HFFc6 (cell line): ENCODE measurements around the gene TOPAZ1. TPM values are rescaled to one million over a fixed set of nuclear protein-coding genes. Genes with fewer than 3 reads are reported as not detected.

ENCODE experiments used
- DNase-seq: peaks from one replicate; pipeline ENCODE4 v3.0.0-alpha.2; 2018
- H3K27ac Mint-ChIP-seq: 2 replicates; pipeline ENCODE4 v1.8.0; 2020; ENCODE audit warnings: mild to moderate bottlenecking, mixed read lengths
- H3K27me3 Mint-ChIP-seq: 2 replicates; pipeline ENCODE4 v1.8.0; 2021; ENCODE audit warnings: mild to moderate bottlenecking, moderate library complexity, mixed read lengths; ENCODE audit not compliant: insufficient read depth
- H3K36me3 Mint-ChIP-seq: 2 replicates; pipeline ENCODE4 v1.8.0; 2021; ENCODE audit warnings: low read depth, mixed read lengths
- H3K4me1 Mint-ChIP-seq: 2 replicates; pipeline ENCODE4 v1.8.0; 2020; ENCODE audit warnings: low read depth, mixed read lengths
- H3K4me3 Mint-ChIP-seq: 2 replicates; pipeline ENCODE4 v1.8.0; 2020; ENCODE audit warnings: mild to moderate bottlenecking, moderate library complexity, mixed read lengths
- H3K9me3 Mint-ChIP-seq: 2 replicates; pipeline ENCODE4 v1.8.0; 2020; ENCODE audit warnings: mild to moderate bottlenecking, mixed read lengths
- CTCF ChIP-seq: fragments of 200-600 bp; sonication (generic); IDR thresholded peaks from 2 replicates; pipeline ENCODE4 v1.5.0; 2021; ENCODE audit warnings: antibody characterized with exemption, mild to moderate bottlenecking
- total RNA-seq, 6 experiments: library from RNA; stranded (reverse); fragmentation: NEBNext Ultra II Directional; extraction: Animal tissue kit (Norgen Biotek cat#: 25700); gene quantifications; 2 replicates in 1 of 6; 3 replicates in 5 of 6; pipeline ENCODE4 v1.2.3, GENCODE V29; 2021

TOPAZ1 gene
- total RNA-seq, 6 experiments from 2014 or later, result not detected

GRCh38 chr3:44236485-44236908 lies 5.2 kb upstream of the TOPAZ1 start:
- DNase-seq, result no peak
- Mint-ChIP-seq H3K27ac (no peak overlapping the region), H3K36me3 (no peaks in the 10 kb centered on the region), H3K4me3 (no peak overlapping the region), H3K4me1 (peaks cover 9% of the 10 kb centered on the region), H3K9me3 (no peaks in the 10 kb centered on the region), H3K27me3 (peaks cover 14% of the 10 kb centered on the region)
- TF ChIP-seq CTCF, result no peak

- H3K27me3 Mint-ChIP-seq, result peaks cover 14% of the 10 kb centered on the region
- H3K27ac Mint-ChIP-seq, result no peak overlapping the region
- H3K36me3 Mint-ChIP-seq, result no peaks in the 10 kb centered on the region
- no peak for DNase-seq
- H3K4me3 Mint-ChIP-seq, result no peak overlapping the region
- peaks cover 9% of the 10 kb centered on the region for H3K4me1 Mint-ChIP-seq
- no peak for TF ChIP-seq CTCF
- H3K9me3 Mint-ChIP-seq, result no peaks in the 10 kb centered on the region
Measured at GRCh38 chr3:44237161-44237560, 4.5 kb upstream of the TOPAZ1 start.

- Mint-ChIP-seq H3K27ac (no peak overlapping the region), H3K27me3 (peaks cover 14% of the 10 kb centered on the region), H3K4me1 (peaks cover 9% of the 10 kb centered on the region), H3K36me3 (no peaks in the 10 kb centered on the region), H3K4me3 (no peak overlapping the region), H3K9me3 (no peaks in the 10 kb centered on the region)
- no peak for DNase-seq
- no peak for TF ChIP-seq CTCF
Measured at GRCh38 chr3:44237665-44238064, 4.0 kb upstream of the TOPAZ1 start.

- H3K27me3 Mint-ChIP-seq, result peaks cover 23% of the 10 kb centered on the region
- no peak for TF ChIP-seq CTCF
Measured at GRCh38 chr3:44238889-44239288, 2.8 kb upstream of the TOPAZ1 start.

GRCh38 chr3:44240061-44240460 lies 1.6 kb upstream of the TOPAZ1 start:
- no peak for TF ChIP-seq CTCF
- Mint-ChIP-seq H3K9me3 (no peaks in the 10 kb centered on the region), H3K27ac (no peak overlapping the region), H3K36me3 (no peaks in the 10 kb centered on the region), H3K4me1 (peaks cover 9% of the 10 kb centered on the region), H3K4me3 (no peak overlapping the region), H3K27me3 (peaks cover 19% of the 10 kb centered on the region)
- DNase-seq, result no peak

More at GRCh38 chr3:44238889-44239288, 2.8 kb upstream of the TOPAZ1 start:
- H3K4me3 Mint-ChIP-seq, result no peak overlapping the region
- peaks cover 9% of the 10 kb centered on the region for H3K4me1 Mint-ChIP-seq
- H3K27ac Mint-ChIP-seq, result no peak overlapping the region
- no peak for DNase-seq
- H3K9me3 Mint-ChIP-seq, result no peaks in the 10 kb centered on the region
- no peaks in the 10 kb centered on the region for H3K36me3 Mint-ChIP-seq

- H3K27me3 Mint-ChIP-seq, result peaks cover 18% of the 10 kb centered on the region
- H3K4me3 Mint-ChIP-seq, result no peak overlapping the region
- no peaks in the 10 kb centered on the region for H3K4me1 Mint-ChIP-seq
- DNase-seq, result no peak
- H3K9me3 Mint-ChIP-seq, result peaks cover 2% of the 10 kb centered on the region
- no peaks in the 10 kb centered on the region for H3K36me3 Mint-ChIP-seq
- no peak overlapping the region for H3K27ac Mint-ChIP-seq
- TF ChIP-seq CTCF, result no peak
Measured at GRCh38 chr3:44242721-44243120, 1.0 kb downstream of the TOPAZ1 start.
